Measurements from ENCODE around the gene UAP1.

Gene UAP1

GRCh38 chr1:162530988-162531319 lies 30.6 kb upstream of the UAP1 start:
- no peaks in the 10 kb centered on the region for H3K27me3 ChIP-seq (ENCODE audit: insufficient read depth, low read length, poor library complexity)
- TF ChIP-seq EZH2 (IDR thresholded peaks at IDR 0.05; ENCODE audit: borderline replicate concordance, low read depth, low read length, severe bottlenecking) (no peak), CTCF (IDR thresholded peaks at IDR 0.05; ENCODE audit: borderline replicate concordance, extremely low read depth, low read length, poor library complexity, severe bottlenecking) (no peak)
- no peak overlapping the region for H3K4me2 ChIP-seq (ENCODE audit: insufficient read depth, low read length)
- no peak for DNase-seq
- H3K9ac ChIP-seq (ENCODE audit: low read depth, low read length) = no peak overlapping the region
- no peak overlapping the region for H3K4me3 ChIP-seq (ENCODE audit: low read depth in 1 of 2, low read length in 2 of 2)
- H3K27ac ChIP-seq (ENCODE audit: low read length) = no peak overlapping the region
- H2AFZ ChIP-seq (ENCODE audit: low read depth, low read length) = no peak overlapping the region
- no peaks in the 10 kb centered on the region for H3K4me1 ChIP-seq (ENCODE audit: insufficient read depth, low read length)
- ATAC-seq (ENCODE audit: insufficient read depth, low read depth) = no peak
- no peaks in the 10 kb centered on the region for H3K79me2 ChIP-seq (ENCODE audit: insufficient read depth, low read length)
- peaks cover 18% of the 10 kb centered on the region; the same call in 1 of the 2 replicates for H3K36me3 ChIP-seq (ENCODE audit: insufficient read depth, low read length)
- no peaks in the 10 kb centered on the region for H4K20me1 ChIP-seq (ENCODE audit: insufficient read depth, low read length)
- no peaks in the 10 kb centered on the region for H3K9me3 ChIP-seq (ENCODE audit: insufficient read depth, low read length, severe bottlenecking)

- TF ChIP-seq CTCF (IDR thresholded peaks at IDR 0.05; ENCODE audit: borderline replicate concordance, extremely low read depth, low read length, poor library complexity, severe bottlenecking) (no peak), EZH2 (IDR thresholded peaks at IDR 0.05; ENCODE audit: borderline replicate concordance, low read depth, low read length, severe bottlenecking) (no peak)
- no peak overlapping the region for H3K9ac ChIP-seq (ENCODE audit: low read depth, low read length)
- no peaks in the 10 kb centered on the region for H3K4me1 ChIP-seq (ENCODE audit: insufficient read depth, low read length)
- no peak overlapping the region for H3K27ac ChIP-seq (ENCODE audit: low read length)
- H3K4me2 ChIP-seq (ENCODE audit: insufficient read depth, low read length) = no peak overlapping the region
- no peaks in the 10 kb centered on the region for H3K36me3 ChIP-seq (ENCODE audit: insufficient read depth, low read length)
- H4K20me1 ChIP-seq (ENCODE audit: insufficient read depth, low read length) = no peaks in the 10 kb centered on the region
- ATAC-seq (ENCODE audit: insufficient read depth, low read depth) (no peak), DNase-seq (no peak)
- H3K4me3 ChIP-seq (ENCODE audit: low read depth in 1 of 2, low read length in 2 of 2) = no peak overlapping the region
- no peak overlapping the region for H2AFZ ChIP-seq (ENCODE audit: low read depth, low read length)
- no peaks in the 10 kb centered on the region for H3K27me3 ChIP-seq (ENCODE audit: insufficient read depth, low read length, poor library complexity)
- no peaks in the 10 kb centered on the region for H3K9me3 ChIP-seq (ENCODE audit: insufficient read depth, low read length, severe bottlenecking)
- H3K79me2 ChIP-seq (ENCODE audit: insufficient read depth, low read length) = no peaks in the 10 kb centered on the region
Observed at GRCh38 chr1:162535501-162535900, 26.0 kb upstream of the UAP1 start.

- no peaks in the 10 kb centered on the region for H4K20me1 ChIP-seq (ENCODE audit: insufficient read depth, low read length)
- H3K79me2 ChIP-seq (ENCODE audit: insufficient read depth, low read length) = no peaks in the 10 kb centered on the region
- no peak overlapping the region for H3K9ac ChIP-seq (ENCODE audit: low read depth, low read length)
- H3K36me3 ChIP-seq (ENCODE audit: insufficient read depth, low read length) = no peaks in the 10 kb centered on the region
- H3K27ac ChIP-seq (ENCODE audit: low read length) = no peak overlapping the region
- no peaks in the 10 kb centered on the region for H3K4me1 ChIP-seq (ENCODE audit: insufficient read depth, low read length)
- H2AFZ ChIP-seq (ENCODE audit: low read depth, low read length) = no peak overlapping the region
- DNase-seq = no peak
- H3K4me3 ChIP-seq (ENCODE audit: low read depth in 1 of 2, low read length in 2 of 2) = no peak overlapping the region
- H3K4me2 ChIP-seq (ENCODE audit: insufficient read depth, low read length) = no peak overlapping the region
- H3K9me3 ChIP-seq (ENCODE audit: insufficient read depth, low read length, severe bottlenecking) = no peaks in the 10 kb centered on the region
- TF ChIP-seq EZH2 (IDR thresholded peaks at IDR 0.05; ENCODE audit: borderline replicate concordance, low read depth, low read length, severe bottlenecking) = no peak
- TF ChIP-seq CTCF (IDR thresholded peaks at IDR 0.05; ENCODE audit: borderline replicate concordance, extremely low read depth, low read length, poor library complexity, severe bottlenecking) = no peak
- ATAC-seq (ENCODE audit: insufficient read depth, low read depth) = no peak
- no peaks in the 10 kb centered on the region for H3K27me3 ChIP-seq (ENCODE audit: insufficient read depth, low read length, poor library complexity)
Observed at GRCh38 chr1:162536511-162536910, 25.0 kb upstream of the UAP1 start.

- DNase-seq (no peak), ATAC-seq (ENCODE audit: insufficient read depth, low read depth) (no peak)
- no peaks in the 10 kb centered on the region for H3K36me3 ChIP-seq (ENCODE audit: insufficient read depth, low read length)
- no peak overlapping the region for H3K27ac ChIP-seq (ENCODE audit: low read length)
- H3K9me3 ChIP-seq (ENCODE audit: insufficient read depth, low read length, severe bottlenecking) = no peaks in the 10 kb centered on the region
- no peak overlapping the region for H2AFZ ChIP-seq (ENCODE audit: low read depth, low read length)
- H3K27me3 ChIP-seq (ENCODE audit: insufficient read depth, low read length, poor library complexity) = no peaks in the 10 kb centered on the region
- TF ChIP-seq EZH2 (IDR thresholded peaks at IDR 0.05; ENCODE audit: borderline replicate concordance, low read depth, low read length, severe bottlenecking) (no peak), CTCF (IDR thresholded peaks at IDR 0.05; ENCODE audit: borderline replicate concordance, extremely low read depth, low read length, poor library complexity, severe bottlenecking) (no peak)
- H3K4me1 ChIP-seq (ENCODE audit: insufficient read depth, low read length) = no peaks in the 10 kb centered on the region
- H4K20me1 ChIP-seq (ENCODE audit: insufficient read depth, low read length) = no peaks in the 10 kb centered on the region
- H3K9ac ChIP-seq (ENCODE audit: low read depth, low read length) = no peak overlapping the region
- no peaks in the 10 kb centered on the region for H3K79me2 ChIP-seq (ENCODE audit: insufficient read depth, low read length)
- no peak overlapping the region for H3K4me3 ChIP-seq (ENCODE audit: low read depth in 1 of 2, low read length in 2 of 2)
- no peak overlapping the region for H3K4me2 ChIP-seq (ENCODE audit: insufficient read depth, low read length)
Observed at GRCh38 chr1:162537216-162537615, 24.3 kb upstream of the UAP1 start.

All from DND-41 (cell line).